NK-92 (cell line): ENCODE results near the gene GRIK1.
"Not testable (repeated sequence)": the region's sequence is repeated elsewhere in the genome, so short reads cannot be mapped to it uniquely, and the experiment has no call there.

Experiments used
- DNase-seq: peaks from one replicate; lab custom pipeline; 2025; ENCODE audit not compliant: unreplicated experiment; lab: John Stamatoyannopoulos, UW

The GRIK1 gene

DNA sequence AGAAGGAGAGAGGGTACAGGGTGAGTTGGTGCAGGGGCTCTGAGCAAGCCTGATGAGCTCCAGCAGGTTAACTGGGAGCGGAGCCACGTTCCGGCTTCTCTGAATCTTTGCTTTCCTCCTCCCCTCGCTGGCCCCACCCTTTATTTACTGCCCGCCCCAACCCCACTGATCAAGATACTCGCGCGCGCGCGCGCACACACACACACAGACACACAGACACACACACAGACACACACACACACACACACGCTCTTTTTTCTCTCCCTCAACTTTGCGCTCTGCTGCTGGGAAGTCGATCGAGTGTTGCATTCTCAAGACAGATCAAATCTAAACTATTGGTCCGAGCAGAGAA is at the start of gene GRIK1:
GRIK1 (minus strand) TSS at position 73 of the 352 bp plus-strand sequence.
- DNase-seq, result no peak

DNA sequence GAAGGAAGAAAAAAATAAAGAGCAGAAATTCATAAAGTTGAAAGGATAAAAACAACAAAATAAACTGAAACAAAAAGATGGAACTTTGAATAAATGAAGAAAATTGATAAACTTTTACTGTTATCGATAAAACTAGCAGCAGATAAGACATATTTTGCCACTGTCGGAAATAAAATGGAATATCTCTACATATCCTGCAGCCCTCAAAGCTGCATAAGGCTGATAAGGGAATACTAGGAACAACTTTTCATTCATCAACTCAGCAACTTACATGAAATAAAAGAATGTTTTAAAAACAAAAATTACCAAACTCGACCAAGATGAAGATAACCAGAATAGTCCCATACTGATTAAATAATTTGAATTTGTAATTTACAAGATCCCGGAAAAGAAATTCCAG is 48.0 kb upstream of the GRIK1 start:
- DNase-seq, result no peak

GRCh38 chr21:29985866-29986265 is 46.1 kb upstream of the GRIK1 start:
- DNase-seq, result no peak

DNA sequence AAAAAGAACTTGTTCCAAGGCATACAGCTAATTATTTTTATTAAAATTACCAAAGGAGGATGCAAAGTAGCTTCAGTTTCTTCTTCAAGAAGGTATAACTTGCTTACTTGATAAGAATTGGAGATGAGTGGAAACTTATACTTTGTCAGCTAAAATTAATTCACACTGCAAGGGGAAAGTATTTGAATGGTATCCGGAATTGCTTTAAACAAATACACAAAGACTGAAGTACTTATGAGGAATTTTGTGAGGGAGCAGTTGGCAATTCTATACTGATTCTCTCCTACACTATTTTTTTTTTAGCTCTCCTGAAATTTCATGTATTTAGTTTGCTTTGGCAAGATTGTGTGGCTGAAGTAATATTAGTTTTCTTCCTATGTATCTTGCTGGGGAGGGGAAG is 39.2 kb upstream of the GRIK1 start:
- DNase-seq, result no peak

- DNase-seq, result no peak
These were observed 36.0 kb upstream of the GRIK1 start for GRCh38 chr21:29975776-29976175.

DNA sequence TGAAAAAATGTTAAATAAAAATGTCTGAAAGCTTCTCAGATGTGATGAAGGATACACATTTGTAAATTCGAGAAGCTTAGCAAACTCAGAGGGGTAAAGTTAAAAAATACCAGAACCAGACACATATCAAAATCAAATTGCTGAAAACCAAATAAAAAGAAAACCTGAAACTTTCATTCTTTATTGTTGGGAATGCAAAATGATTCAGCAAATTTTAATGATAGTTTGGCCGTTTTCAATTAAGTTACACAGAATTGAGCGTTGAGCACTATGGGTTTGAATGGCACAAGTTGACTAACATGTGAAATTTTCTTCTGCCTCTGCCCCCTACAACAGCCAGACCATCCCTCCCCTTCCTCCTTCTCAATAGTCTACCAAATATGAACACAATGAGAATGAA is 33.5 kb upstream of the GRIK1 start:
- DNase-seq, result no peak

DNA sequence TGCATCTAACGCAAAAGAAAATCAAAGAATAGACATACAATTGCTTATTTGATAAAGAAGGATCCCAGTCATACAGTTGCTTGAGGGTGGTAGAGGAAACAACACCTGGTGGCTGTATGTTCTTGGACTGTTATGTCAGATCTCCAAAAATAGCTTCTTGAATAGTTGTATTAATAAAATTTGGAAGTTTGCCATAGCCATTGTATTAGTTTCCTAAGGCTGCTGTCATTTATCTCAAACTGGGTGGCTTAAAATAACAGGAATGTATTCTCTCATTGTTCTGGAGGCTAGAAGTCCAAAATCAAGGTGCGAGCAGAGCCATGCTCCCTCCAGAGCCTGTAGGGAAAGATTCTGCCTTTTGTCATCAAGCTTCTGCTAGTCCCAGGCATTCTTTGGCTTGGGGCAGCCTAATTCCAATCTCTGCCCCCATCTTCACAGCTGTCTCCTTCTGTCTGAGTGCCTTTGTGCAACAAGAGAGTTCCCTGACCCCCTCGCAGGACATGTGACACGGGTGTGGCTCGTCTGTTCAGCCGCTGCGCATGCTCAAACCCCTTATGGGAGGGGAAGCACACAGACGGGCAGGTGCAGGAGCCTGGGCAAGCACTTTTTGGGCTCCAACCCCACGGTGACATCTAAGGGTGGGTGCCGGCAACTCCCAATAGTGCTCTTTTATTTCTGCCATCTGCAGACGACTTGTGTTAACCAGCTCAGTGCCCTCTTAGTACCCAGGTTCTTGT is 21.7 kb upstream of the GRIK1 start:
- no peak for DNase-seq

- no peak for DNase-seq
These were observed 18.8 kb upstream of the GRIK1 start for GRCh38 chr21:29958551-29958950.

- DNase-seq, result not testable (repeated sequence)
These were observed 18.2 kb upstream of the GRIK1 start for GRCh38 chr21:29958035-29958434.

- DNase-seq, result no peak
These were observed 13.9 kb upstream of the GRIK1 start for GRCh38 chr21:29953690-29954089.

GRCh38 chr21:29953072-29953471 is 13.3 kb upstream of the GRIK1 start:
- DNase-seq, result no peak

GRCh38 chr21:29951911-29952310 is 12.1 kb upstream of the GRIK1 start:
- no peak for DNase-seq

- no peak for DNase-seq
These were observed 10.2 kb upstream of the GRIK1 start for GRCh38 chr21:29949991-29950390.

- no peak for DNase-seq
These were observed 7.3 kb upstream of the GRIK1 start for GRCh38 chr21:29947119-29947518.

DNA sequence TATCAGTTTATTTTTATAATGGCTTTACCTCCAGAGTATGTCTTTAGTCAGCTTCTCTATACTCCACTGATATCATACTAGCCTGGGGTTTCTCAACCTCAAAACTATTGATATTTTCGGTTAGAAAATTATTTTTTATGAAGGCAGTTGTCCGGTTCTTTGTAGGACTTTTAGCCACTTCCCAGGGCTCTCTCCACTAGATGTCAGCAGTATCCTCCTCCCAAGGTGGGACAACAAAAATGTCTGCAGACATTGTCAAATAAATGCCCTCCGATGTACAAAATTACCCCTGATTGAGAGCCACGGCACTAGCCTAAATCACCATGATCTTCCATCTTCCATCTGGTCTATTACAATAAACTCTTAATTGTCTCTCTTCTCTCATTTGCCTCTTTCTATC is 4.1 kb upstream of the GRIK1 start:
- DNase-seq, result no peak

DNA sequence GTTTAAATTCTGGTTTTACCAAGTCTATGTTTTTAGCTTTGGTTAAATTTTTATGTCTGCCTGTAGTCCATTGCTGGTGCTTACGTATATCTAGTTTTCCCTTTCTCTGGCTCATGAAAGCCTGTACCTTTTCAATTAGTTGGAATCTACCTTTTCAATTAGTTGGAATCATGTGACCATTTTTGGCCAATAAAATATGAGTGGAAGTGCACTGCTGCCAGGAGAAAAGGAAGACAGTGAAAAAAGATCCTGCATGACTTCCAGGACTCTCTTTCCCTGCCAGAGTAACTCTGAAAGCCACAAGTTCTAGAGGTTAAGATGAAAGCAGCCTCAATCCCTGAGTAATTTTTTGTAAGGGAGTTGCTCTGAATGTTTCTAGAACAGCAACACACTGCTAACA is 2.2 kb upstream of the GRIK1 start:
- no peak for DNase-seq

DNA sequence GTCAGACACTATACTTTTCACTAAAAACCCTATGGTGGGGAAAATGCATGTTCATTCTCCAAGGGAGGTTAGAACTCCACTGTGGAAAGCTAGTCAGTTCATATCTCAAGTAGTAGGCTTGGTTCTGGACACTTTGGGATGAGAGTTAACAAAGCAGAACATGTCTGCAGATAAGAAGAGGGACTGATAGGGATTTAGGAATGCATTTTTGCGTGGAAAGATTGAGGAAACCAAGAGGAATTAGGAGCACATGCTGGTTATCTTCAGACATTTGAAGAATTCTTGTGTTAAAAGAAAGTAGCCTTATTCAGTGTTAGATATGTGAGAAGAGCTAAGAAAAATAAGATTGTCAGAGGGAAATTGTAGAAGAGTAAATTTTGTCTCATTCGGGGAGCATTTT is 1.2 kb upstream of the GRIK1 start:
- DNase-seq, result no peak

GRCh38 chr21:29940361-29940760 is 565 bp upstream of the GRIK1 start:
- no peak for DNase-seq

DNA sequence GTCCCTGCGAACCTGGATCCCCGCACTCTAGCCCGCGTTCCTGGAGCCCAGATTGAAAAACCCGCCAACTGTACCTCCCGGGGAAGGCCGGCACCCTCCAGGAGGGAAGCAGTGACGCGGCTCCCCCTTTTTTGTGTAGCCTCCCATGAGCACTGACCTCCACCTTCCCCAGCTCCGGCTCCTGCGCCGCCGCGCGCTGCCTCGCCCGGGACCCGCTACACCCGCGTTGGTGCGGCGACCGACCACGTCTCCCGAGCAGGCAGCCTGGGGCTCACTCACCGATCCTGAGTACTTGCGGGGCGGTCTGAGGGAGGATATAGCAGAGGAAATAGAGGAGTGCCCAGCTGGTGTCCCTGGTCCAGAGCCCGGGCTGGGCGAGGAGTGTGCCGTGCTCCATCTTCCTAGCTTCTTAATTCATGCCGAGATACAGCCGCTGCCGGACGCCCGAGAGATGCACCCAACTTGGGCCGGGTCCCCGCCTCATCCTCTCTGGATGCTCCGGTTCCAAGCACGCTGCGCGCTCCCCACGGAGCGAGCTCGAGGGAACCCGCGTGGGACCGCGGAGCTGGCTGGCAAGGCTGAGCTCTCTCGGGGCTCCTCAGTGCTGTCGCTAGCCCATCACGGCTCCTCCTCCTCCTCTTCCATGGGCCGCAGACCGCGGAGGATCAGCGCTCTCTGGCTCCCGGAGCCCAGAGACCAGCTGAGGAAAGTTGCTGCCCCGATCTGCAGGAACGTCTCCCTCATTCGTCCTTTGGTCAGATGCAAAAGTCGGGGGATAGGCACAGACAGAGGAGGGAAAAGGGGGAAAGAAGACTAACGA is 482 bp downstream of the GRIK1 start:
- DNase-seq, result no peak

GRCh38 chr21:29938776-29939103 is 1.1 kb downstream of the GRIK1 start:
- DNase-seq, result no peak

GRCh38 chr21:29933088-29933487 is 6.7 kb downstream of the GRIK1 start:
- DNase-seq, result no peak

- DNase-seq, result no peak
These were observed 11.3 kb downstream of the GRIK1 start for GRCh38 chr21:29928537-29928936.

DNA sequence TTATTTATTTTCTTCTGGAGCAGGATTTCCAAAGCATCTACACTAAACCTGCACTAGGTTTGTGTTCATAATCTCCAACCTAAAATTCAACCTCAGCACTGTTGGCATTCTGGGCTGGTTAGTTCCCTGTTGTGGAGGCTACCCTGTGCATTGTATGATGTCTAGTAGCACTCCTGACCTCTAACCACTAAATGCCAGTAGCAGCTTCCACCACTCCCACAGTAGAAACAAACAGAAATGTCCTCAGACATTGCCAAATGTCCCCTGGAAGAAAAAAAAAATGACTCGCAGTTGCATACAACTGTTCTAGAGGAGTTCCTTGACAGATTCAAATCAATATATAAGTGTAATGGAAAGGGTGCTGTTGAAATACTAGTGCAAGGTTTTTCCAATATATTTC is 18.9 kb downstream of the GRIK1 start:
- no peak for DNase-seq
